HUES6 (cell line): ENCODE results near the gene EFHB.
"Not testable (repeated sequence)": the region's sequence is repeated elsewhere in the genome, so short reads cannot be mapped to it uniquely, and the experiment has no call there.

Experiments
- H3K27ac ChIP-seq: 2 replicates; pipeline ENCODE4 v1.7.0; 2013; ENCODE audit warnings: low read depth, mild to moderate bottlenecking, low read length, inconsistent platforms
- H3K27me3 ChIP-seq: 2 replicates; pipeline ENCODE4 v1.6.1; 2013; ENCODE audit warnings: low read length; ENCODE audit not compliant: control insufficient read depth, insufficient read depth
- H3K36me3 ChIP-seq: 2 replicates; pipeline ENCODE4 v1.6.1; 2013; ENCODE audit warnings: low read length; ENCODE audit not compliant: control insufficient read depth, insufficient read depth
- H3K4me1 ChIP-seq: 2 replicates; pipeline ENCODE4 v1.6.1; 2013; ENCODE audit warnings: low read length; ENCODE audit not compliant: control insufficient read depth, insufficient read depth
- H3K4me3 ChIP-seq: 2 replicates; pipeline ENCODE4 v1.5.1; 2013; ENCODE audit warnings: low read depth, low read length
- H3K9ac ChIP-seq: one replicate; pipeline ENCODE4 v1.6.1; 2013; ENCODE audit warnings: mild to moderate bottlenecking, low read length
- H3K9me3 ChIP-seq: 2 replicates; pipeline ENCODE4 v1.6.1; 2013; ENCODE audit warnings: low read depth, low read length; ENCODE audit not compliant: control insufficient read depth, insufficient read depth

The EFHB gene

GRCh38 chr3:19931180-19931692 lies 2.8 kb downstream of the EFHB start:
- H3K9ac ChIP-seq, result no peak overlapping the region
- no peaks in the 10 kb centered on the region for H3K4me1 ChIP-seq
- H3K36me3 ChIP-seq, result no peaks in the 10 kb centered on the region
- no peaks in the 10 kb centered on the region for H3K9me3 ChIP-seq
- H3K27me3 ChIP-seq, result no peaks in the 10 kb centered on the region
- no peak overlapping the region for H3K4me3 ChIP-seq
- H3K27ac ChIP-seq, result no peak overlapping the region

GRCh38 chr3:19920401-19921080 lies 13.5 kb downstream of the EFHB start:
- Histone ChIP-seq H3K4me1 (no peaks in the 10 kb centered on the region), H3K27me3 (no peaks in the 10 kb centered on the region), H3K4me3 (no peak overlapping the region), H3K36me3 (no peaks in the 10 kb centered on the region), H3K27ac (no peak overlapping the region), H3K9me3 (no peaks in the 10 kb centered on the region), H3K9ac (no peak overlapping the region)

DNA sequence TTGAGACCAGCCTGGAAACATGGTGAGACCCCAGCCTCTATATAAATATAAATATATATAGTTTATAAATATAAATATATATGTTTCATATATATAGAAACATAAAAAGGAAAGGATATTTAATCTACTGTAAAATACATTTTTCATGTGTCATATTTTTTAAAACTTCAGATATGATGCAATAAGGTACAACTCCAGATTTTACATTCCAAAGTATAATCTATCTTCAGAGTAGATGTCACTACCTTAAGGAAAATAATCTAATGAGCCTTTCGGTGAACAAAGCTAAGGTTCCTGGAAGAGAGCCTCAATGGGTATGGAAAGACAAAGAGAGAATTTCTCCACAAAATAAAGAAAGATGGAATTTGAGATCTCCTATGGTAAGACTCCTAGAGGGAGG lies 16.9 kb downstream of the EFHB start:
- no peak overlapping the region for H3K9ac ChIP-seq
- H3K27me3 ChIP-seq, result no peaks in the 10 kb centered on the region
- H3K4me1 ChIP-seq, result no peaks in the 10 kb centered on the region
- no peaks in the 10 kb centered on the region for H3K9me3 ChIP-seq
- no peak overlapping the region for H3K4me3 ChIP-seq
- H3K36me3 ChIP-seq, result no peaks in the 10 kb centered on the region
- H3K27ac ChIP-seq, result no peak overlapping the region

GRCh38 chr3:19911452-19911851 lies 22.6 kb downstream of the EFHB start:
- Histone ChIP-seq H3K9ac (no peak overlapping the region), H3K9me3 (no peaks in the 10 kb centered on the region), H3K4me3 (no peak overlapping the region), H3K36me3 (no peaks in the 10 kb centered on the region), H3K27ac (no peak overlapping the region), H3K4me1 (no peaks in the 10 kb centered on the region; the same call in 1 of the 2 replicates), H3K27me3 (no peaks in the 10 kb centered on the region)

- Histone ChIP-seq H3K27ac (no peak overlapping the region), H3K4me1 (no peaks in the 10 kb centered on the region; the same call in 1 of the 2 replicates), H3K36me3 (no peaks in the 10 kb centered on the region), H3K4me3 (no peak overlapping the region), H3K27me3 (no peaks in the 10 kb centered on the region), H3K9me3 (no peaks in the 10 kb centered on the region), H3K9ac (no peak overlapping the region)
These were observed 26.5 kb downstream of the EFHB start for GRCh38 chr3:19907523-19907922.

DNA sequence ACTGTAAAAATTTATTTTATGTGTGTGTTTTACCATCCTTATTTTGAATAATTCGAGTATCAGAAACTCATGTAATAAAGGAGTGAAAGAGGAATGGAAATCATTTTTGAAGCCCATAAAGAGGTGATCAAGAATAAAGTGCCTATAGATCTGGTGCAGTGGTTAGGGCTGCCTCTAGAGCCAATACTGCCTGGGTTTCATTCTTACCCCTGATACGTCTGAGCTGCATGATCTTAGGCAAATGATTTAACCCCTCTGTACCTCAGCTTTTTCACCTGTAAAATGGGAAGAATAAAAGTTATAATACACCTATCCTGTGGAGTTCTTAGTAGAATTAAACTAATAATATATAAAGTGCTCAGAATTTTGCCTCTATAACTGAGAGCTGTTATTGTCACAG lies 30.4 kb downstream of the EFHB start:
- H3K36me3 ChIP-seq, result no peaks in the 10 kb centered on the region
- no peak overlapping the region for H3K9ac ChIP-seq
- H3K27ac ChIP-seq, result no peak overlapping the region
- no peaks in the 10 kb centered on the region for H3K27me3 ChIP-seq
- H3K4me1 ChIP-seq, result no peaks in the 10 kb centered on the region; the same call in 1 of the 2 replicates
- H3K9me3 ChIP-seq, result no peaks in the 10 kb centered on the region
- H3K4me3 ChIP-seq, result no peak overlapping the region

DNA sequence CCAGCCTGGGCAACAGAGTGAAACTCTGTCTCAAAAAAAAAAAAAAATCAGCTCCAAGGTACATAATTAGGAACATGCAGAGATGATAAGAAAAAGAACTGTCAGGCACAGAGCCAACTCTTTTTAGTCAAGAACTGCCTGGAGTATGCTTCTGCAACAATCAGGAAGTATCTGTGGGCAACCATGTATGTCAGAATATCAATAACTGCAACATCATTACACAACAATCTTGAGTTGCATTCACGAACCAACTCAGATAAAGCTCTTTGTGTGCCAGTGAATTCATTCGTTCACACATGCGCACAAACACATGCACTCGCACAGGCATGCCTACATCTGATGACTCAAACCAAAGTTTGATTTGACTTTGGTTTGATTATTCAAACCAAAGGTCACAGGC lies 32.1 kb downstream of the EFHB start:
- no peak overlapping the region for H3K4me3 ChIP-seq
- no peak overlapping the region for H3K27ac ChIP-seq
- no peaks in the 10 kb centered on the region for H3K9me3 ChIP-seq
- H3K27me3 ChIP-seq, result no peaks in the 10 kb centered on the region
- no peak overlapping the region for H3K9ac ChIP-seq
- H3K4me1 ChIP-seq, result no peaks in the 10 kb centered on the region
- no peaks in the 10 kb centered on the region for H3K36me3 ChIP-seq

DNA sequence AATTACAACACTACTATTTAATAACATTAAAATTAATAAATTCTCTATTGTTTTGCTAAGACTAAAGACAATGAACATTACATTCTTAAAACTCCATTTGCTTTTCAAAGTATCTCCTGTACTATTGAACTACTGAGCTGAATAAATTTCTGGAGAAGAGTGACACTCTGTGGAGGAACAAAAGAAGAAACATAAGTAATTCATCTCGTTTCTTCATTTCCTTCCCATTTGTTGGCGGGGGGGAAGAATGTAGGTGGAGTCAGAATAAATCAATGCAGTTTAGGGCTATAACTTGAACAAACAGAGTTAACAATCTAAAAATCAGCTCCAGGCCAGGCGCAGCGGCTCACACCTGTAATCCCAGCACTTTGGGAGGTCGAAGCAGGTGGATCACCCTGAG lies 32.7 kb downstream of the EFHB start:
- Histone ChIP-seq H3K36me3 (no peaks in the 10 kb centered on the region), H3K27me3 (no peaks in the 10 kb centered on the region), H3K27ac (no peak overlapping the region), H3K9ac (no peak overlapping the region), H3K4me1 (no peaks in the 10 kb centered on the region), H3K9me3 (no peaks in the 10 kb centered on the region), H3K4me3 (no peak overlapping the region)

DNA sequence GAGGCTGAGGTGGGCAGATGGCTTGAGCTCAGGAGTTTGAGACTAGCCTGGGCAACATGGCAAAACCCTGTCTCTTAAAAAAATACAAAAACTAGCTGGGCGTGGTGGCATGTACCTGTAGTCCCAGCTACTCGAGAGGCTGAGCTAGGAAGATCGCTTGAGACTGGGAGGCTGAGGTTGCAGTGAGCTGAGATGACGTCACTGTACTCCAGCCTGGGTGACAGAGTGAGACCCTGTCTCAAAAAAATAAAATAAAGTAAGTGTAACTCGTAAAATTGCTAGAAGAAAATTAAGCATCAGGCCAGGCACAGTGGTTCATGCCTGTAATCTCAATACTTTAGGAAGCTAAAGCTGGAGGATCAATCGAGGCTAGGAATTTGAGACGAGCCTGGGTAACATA lies 34.2 kb downstream of the EFHB start:
- not testable (repeated sequence) for H3K36me3 ChIP-seq, H3K4me1 ChIP-seq, H3K9me3 ChIP-seq, H3K4me3 ChIP-seq, H3K27ac ChIP-seq, H3K9ac ChIP-seq, H3K27me3 ChIP-seq

- H3K9me3 ChIP-seq, result no peaks in the 10 kb centered on the region
- no peak overlapping the region for H3K27ac ChIP-seq
- no peaks in the 10 kb centered on the region for H3K4me1 ChIP-seq
- no peaks in the 10 kb centered on the region for H3K36me3 ChIP-seq
- no peaks in the 10 kb centered on the region for H3K27me3 ChIP-seq
- H3K9ac ChIP-seq, result no peak overlapping the region
- no peak overlapping the region for H3K4me3 ChIP-seq
These were observed 34.8 kb downstream of the EFHB start for GRCh38 chr3:19899264-19899663.

GRCh38 chr3:19898721-19899120 lies 35.3 kb downstream of the EFHB start:
- no peaks in the 10 kb centered on the region for H3K9me3 ChIP-seq
- no peak overlapping the region for H3K9ac ChIP-seq
- H3K27ac ChIP-seq, result no peak overlapping the region
- no peaks in the 10 kb centered on the region for H3K36me3 ChIP-seq
- no peaks in the 10 kb centered on the region for H3K27me3 ChIP-seq
- H3K4me1 ChIP-seq, result no peaks in the 10 kb centered on the region
- no peak overlapping the region for H3K4me3 ChIP-seq
